Measurements from ENCODE around the gene SOAT2. TPM values are rescaled to one million over a fixed set of nuclear protein-coding genes. Genes with fewer than 3 reads are reported as not detected.

SOAT2 gene
- total RNA-seq, 1 donor from 2014 or later = 0.18 TPM

- no peak for DNase-seq (ENCODE audit: low spot score)
These were observed 38.5 kb upstream of the SOAT2 start for GRCh38 chr12:53064613-53065436.

GRCh38 chr12:53065470-53065869, 37.8 kb upstream of the SOAT2 start:
- no peak for DNase-seq (ENCODE audit: low spot score)

- DNase-seq (ENCODE audit: low spot score) = peak; percentile 84
These were observed 37.0 kb upstream of the SOAT2 start for GRCh38 chr12:53065975-53066931.

- no peak for DNase-seq (ENCODE audit: low spot score)
These were observed 36.0 kb upstream of the SOAT2 start for GRCh38 chr12:53067074-53067992.

GRCh38 chr12:53067993-53068770, 35.1 kb upstream of the SOAT2 start:
- DNase-seq (ENCODE audit: low spot score) = no peak

GRCh38 chr12:53068811-53069585, 34.3 kb upstream of the SOAT2 start:
- no peak for DNase-seq (ENCODE audit: low spot score)

GRCh38 chr12:53069621-53070410, 33.5 kb upstream of the SOAT2 start:
- peak; percentile 56 for DNase-seq (ENCODE audit: low spot score)

GRCh38 chr12:53070877-53071492, 32.3 kb upstream of the SOAT2 start:
- DNase-seq (ENCODE audit: low spot score) = no peak

GRCh38 chr12:53071591-53072551, 31.4 kb upstream of the SOAT2 start:
- peak; percentile 88 for DNase-seq (ENCODE audit: low spot score)

GRCh38 chr12:53073881-53074280, 29.4 kb upstream of the SOAT2 start:
- DNase-seq (ENCODE audit: low spot score) = no peak

GRCh38 chr12:53074283-53074998, 28.8 kb upstream of the SOAT2 start:
- no peak for DNase-seq (ENCODE audit: low spot score)

- DNase-seq (ENCODE audit: low spot score) = no peak
These were observed 28.3 kb upstream of the SOAT2 start for GRCh38 chr12:53074999-53075370.

- DNase-seq (ENCODE audit: low spot score) = no peak
These were observed 26.8 kb upstream of the SOAT2 start for GRCh38 chr12:53076461-53076860.

- no peak for DNase-seq (ENCODE audit: low spot score)
These were observed 26.3 kb upstream of the SOAT2 start for GRCh38 chr12:53077030-53077429.

- DNase-seq (ENCODE audit: low spot score) = peak; percentile 57
These were observed 24.7 kb upstream of the SOAT2 start for GRCh38 chr12:53078425-53079225.
